Measurements from ENCODE around the gene ICE2.
A peak's percentile ranks its signal among the peaks of the same experiment; 100 is the strongest.
"Not testable (repeated sequence)": the region's sequence is repeated elsewhere in the genome, so short reads cannot be mapped to it uniquely, and the experiment has no call there.

Gene ICE2

GRCh38 chr15:60405399-60405798, 73.5 kb downstream of the ICE2 start:
- Histone ChIP-seq H2BK12ac (ENCODE audit: low read length) (no peak overlapping the region), H3K36me3 (replicated peaks in 1 of 2; ENCODE audit: control insufficient read depth in 2 of 2, insufficient read depth in 2 of 2, low read length in 2 of 2) (no peaks in the 10 kb centered on the region), H3K18ac (ENCODE audit: low read length) (no peak overlapping the region), H3K9ac (ENCODE audit: low read depth, low read length, poor library complexity) (no peak overlapping the region), H3K4ac (ENCODE audit: low read length) (no peak overlapping the region), H3K79me1 (ENCODE audit: low read depth, low read length) (no peaks in the 10 kb centered on the region), H3K14ac (ENCODE audit: low read length) (no peak overlapping the region), H2AFZ (ENCODE audit: low read length) (no peak overlapping the region), H2BK120ac (ENCODE audit: low read depth, low read length) (no peak overlapping the region), H4K91ac (ENCODE audit: low read depth, low read length, poor library complexity) (no peak overlapping the region), H3K27me3 (ENCODE audit: control insufficient read depth in 3 of 3, insufficient read depth in 3 of 3, low read depth in 1 of 3, low read length in 3 of 3) (no peaks in the 10 kb centered on the region), H2AK5ac (ENCODE audit: low read depth, low read length) (no peak overlapping the region), H3K23ac (ENCODE audit: low read depth, low read length, poor library complexity) (no peak overlapping the region), H3K27ac (replicated peaks; ENCODE audit: low read length) (no peak overlapping the region), H3K4me3 (ENCODE audit: low read length in 2 of 2) (no peak overlapping the region), H2BK15ac (ENCODE audit: low read length) (no peak overlapping the region), H3K4me2 (ENCODE audit: insufficient read depth, low read length, poor library complexity, severe bottlenecking) (no peak overlapping the region), H4K8ac (ENCODE audit: low read depth, low read length) (no peak overlapping the region), H3K9me3 (replicated peaks in 1 of 2; ENCODE audit: control insufficient read depth in 2 of 2, insufficient read depth in 1 of 2, low read depth in 1 of 2, low read length in 2 of 2) (no peaks in the 10 kb centered on the region), H2BK5ac (ENCODE audit: low read length) (no peak overlapping the region), H3K4me1 (ENCODE audit: control insufficient read depth in 2 of 2, insufficient read depth in 1 of 2, low read depth in 1 of 2, low read length in 2 of 2) (peaks cover 3 to 9% of the 10 kb centered on the region in 2 donors)
- DNase-seq (ENCODE audit: low spot score) = no peak
- no CpG with 5 or more reads among the region's 2 CpGs for WGBS, 2 donors (ENCODE audit: extremely low coverage in 2 of 2, insufficient read length in 2 of 2, insufficient replicate concordance in 1 of 2)

GRCh38 chr15:60404351-60404750, 74.6 kb downstream of the ICE2 start:
- H3K23ac ChIP-seq (ENCODE audit: low read depth, low read length, poor library complexity); H3K36me3 ChIP-seq (replicated peaks in 1 of 2; ENCODE audit: control insufficient read depth in 2 of 2, insufficient read depth in 2 of 2, low read length in 2 of 2); DNase-seq (ENCODE audit: low spot score); H3K9ac ChIP-seq (ENCODE audit: low read depth, low read length, poor library complexity); H3K14ac ChIP-seq (ENCODE audit: low read length); H4K8ac ChIP-seq (ENCODE audit: low read depth, low read length); H3K4me3 ChIP-seq (ENCODE audit: low read length in 2 of 2); H2BK120ac ChIP-seq (ENCODE audit: low read depth, low read length); H3K9me3 ChIP-seq (replicated peaks in 1 of 2; ENCODE audit: control insufficient read depth in 2 of 2, insufficient read depth in 1 of 2, low read depth in 1 of 2, low read length in 2 of 2); H2BK12ac ChIP-seq (ENCODE audit: low read length); H3K79me1 ChIP-seq (ENCODE audit: low read depth, low read length); H3K27ac ChIP-seq (replicated peaks; ENCODE audit: low read length); H3K18ac ChIP-seq (ENCODE audit: low read length); H2BK15ac ChIP-seq (ENCODE audit: low read length); H3K4me1 ChIP-seq (ENCODE audit: control insufficient read depth in 2 of 2, insufficient read depth in 1 of 2, low read depth in 1 of 2, low read length in 2 of 2); H4K91ac ChIP-seq (ENCODE audit: low read depth, low read length, poor library complexity); H2AFZ ChIP-seq (ENCODE audit: low read length); H2BK5ac ChIP-seq (ENCODE audit: low read length); H3K4ac ChIP-seq (ENCODE audit: low read length); H2AK5ac ChIP-seq (ENCODE audit: low read depth, low read length); H3K27me3 ChIP-seq (ENCODE audit: control insufficient read depth in 3 of 3, insufficient read depth in 3 of 3, low read depth in 1 of 3, low read length in 3 of 3); H3K4me2 ChIP-seq (ENCODE audit: insufficient read depth, low read length, poor library complexity, severe bottlenecking): not testable (repeated sequence)
- WGBS, 2 donors (ENCODE audit: extremely low coverage in 2 of 2, insufficient read length in 2 of 2, insufficient replicate concordance in 1 of 2) = no CpG with 5 or more reads among the region's 12 CpGs

GRCh38 chr15:60400944-60401343, 78.0 kb downstream of the ICE2 start:
- Histone ChIP-seq H3K4me3 (ENCODE audit: low read length in 2 of 2) (no peak overlapping the region), H3K14ac (ENCODE audit: low read length) (no peak overlapping the region), H3K4me1 (ENCODE audit: control insufficient read depth in 2 of 2, insufficient read depth in 1 of 2, low read depth in 1 of 2, low read length in 2 of 2) (peaks cover 8 to 15% of the 10 kb centered on the region in 2 donors), H2AFZ (ENCODE audit: low read length) (no peak overlapping the region), H3K9ac (ENCODE audit: low read depth, low read length, poor library complexity) (no peak overlapping the region), H2BK12ac (ENCODE audit: low read length) (no peak overlapping the region), H2BK15ac (ENCODE audit: low read length) (no peak overlapping the region), H4K91ac (ENCODE audit: low read depth, low read length, poor library complexity) (no peak overlapping the region), H2AK5ac (ENCODE audit: low read depth, low read length) (no peak overlapping the region), H3K9me3 (replicated peaks in 1 of 2; ENCODE audit: control insufficient read depth in 2 of 2, insufficient read depth in 1 of 2, low read depth in 1 of 2, low read length in 2 of 2) (no peaks in the 10 kb centered on the region), H3K27ac (replicated peaks; ENCODE audit: low read length) (no peak overlapping the region), H2BK120ac (ENCODE audit: low read depth, low read length) (no peak overlapping the region), H2BK5ac (ENCODE audit: low read length) (no peak overlapping the region), H3K79me1 (ENCODE audit: low read depth, low read length) (no peaks in the 10 kb centered on the region), H3K4ac (ENCODE audit: low read length) (no peak overlapping the region), H3K4me2 (ENCODE audit: insufficient read depth, low read length, poor library complexity, severe bottlenecking) (no peak overlapping the region), H4K8ac (ENCODE audit: low read depth, low read length) (no peak overlapping the region), H3K23ac (ENCODE audit: low read depth, low read length, poor library complexity) (no peak overlapping the region), H3K36me3 (replicated peaks in 1 of 2; ENCODE audit: control insufficient read depth in 2 of 2, insufficient read depth in 2 of 2, low read length in 2 of 2) (no peaks in the 10 kb centered on the region), H3K27me3 (ENCODE audit: control insufficient read depth in 3 of 3, insufficient read depth in 3 of 3, low read depth in 1 of 3, low read length in 3 of 3) (peaks cover 0 to 10% (median 0%) of the 10 kb centered on the region in 3 experiments), H3K18ac (ENCODE audit: low read length) (no peak overlapping the region)
- DNase-seq (ENCODE audit: low spot score) = no peak
- no CpG with 5 or more reads among the region's 3 CpGs for WGBS, 2 donors (ENCODE audit: extremely low coverage in 2 of 2, insufficient read length in 2 of 2, insufficient replicate concordance in 1 of 2)

GRCh38 chr15:60399931-60400330, 79.0 kb downstream of the ICE2 start:
- H3K4me2 ChIP-seq (ENCODE audit: insufficient read depth, low read length, poor library complexity, severe bottlenecking) = no peak overlapping the region
- H3K27me3 ChIP-seq (ENCODE audit: control insufficient read depth in 3 of 3, insufficient read depth in 3 of 3, low read depth in 1 of 3, low read length in 3 of 3) = peaks cover 0 to 10% (median 0%) of the 10 kb centered on the region in 3 experiments
- H3K18ac ChIP-seq (ENCODE audit: low read length) = no peak overlapping the region
- no peak overlapping the region for H3K4ac ChIP-seq (ENCODE audit: low read length)
- no peak overlapping the region for H3K14ac ChIP-seq (ENCODE audit: low read length)
- no peak overlapping the region for H3K27ac ChIP-seq (replicated peaks; ENCODE audit: low read length)
- no peak overlapping the region for H2BK12ac ChIP-seq (ENCODE audit: low read length)
- H3K23ac ChIP-seq (ENCODE audit: low read depth, low read length, poor library complexity) = no peak overlapping the region
- no peaks in the 10 kb centered on the region for H3K79me1 ChIP-seq (ENCODE audit: low read depth, low read length)
- H3K4me1 ChIP-seq (ENCODE audit: control insufficient read depth in 2 of 2, insufficient read depth in 1 of 2, low read depth in 1 of 2, low read length in 2 of 2) = peaks cover 15 to 18% of the 10 kb centered on the region in 2 donors
- no peaks in the 10 kb centered on the region for H3K9me3 ChIP-seq (replicated peaks in 1 of 2; ENCODE audit: control insufficient read depth in 2 of 2, insufficient read depth in 1 of 2, low read depth in 1 of 2, low read length in 2 of 2)
- no peak overlapping the region for H4K8ac ChIP-seq (ENCODE audit: low read depth, low read length)
- DNase-seq (ENCODE audit: low spot score) = no peak
- no peak overlapping the region for H2BK120ac ChIP-seq (ENCODE audit: low read depth, low read length)
- no peak overlapping the region for H2AK5ac ChIP-seq (ENCODE audit: low read depth, low read length)
- no peak overlapping the region for H3K4me3 ChIP-seq (ENCODE audit: low read length in 2 of 2)
- no peak overlapping the region for H4K91ac ChIP-seq (ENCODE audit: low read depth, low read length, poor library complexity)
- H3K9ac ChIP-seq (ENCODE audit: low read depth, low read length, poor library complexity) = no peak overlapping the region
- H2AFZ ChIP-seq (ENCODE audit: low read length) = peak overlapping the region; percentile 67
- H2BK15ac ChIP-seq (ENCODE audit: low read length) = no peak overlapping the region
- H2BK5ac ChIP-seq (ENCODE audit: low read length) = no peak overlapping the region
- no peaks in the 10 kb centered on the region for H3K36me3 ChIP-seq (replicated peaks in 1 of 2; ENCODE audit: control insufficient read depth in 2 of 2, insufficient read depth in 2 of 2, low read length in 2 of 2)
- WGBS, 2 donors (ENCODE audit: extremely low coverage in 2 of 2, insufficient read length in 2 of 2, insufficient replicate concordance in 1 of 2) = no CpG with 5 or more reads among the region's 1 CpG

All from neuronal stem cell (in vitro differentiated cells).